Lower leg skin (tissue), 4 donors: ENCODE data around the gene KIF14. TPM values are rescaled to one million over a fixed set of nuclear protein-coding genes. Genes with fewer than 3 reads are reported as not detected.
A peak's percentile ranks its signal among the peaks of the same experiment; 100 is the strongest.

ENCODE experiments used
- DNase-seq, 2 donors: peaks; one replicate each; pipeline ENCODE4 v3.0.0-alpha.2; 2019; ENCODE audit warnings: low spot score in 2 of 2
- H3K4me3 ChIP-seq: fragments of 200-600 bp; sonication (generic); 2 replicates; pipeline ENCODE4 v1.5.1; 2017; ENCODE audit warnings: mild to moderate bottlenecking, low read depth; ENCODE audit not compliant: poor library complexity, severe bottlenecking
- CTCF ChIP-seq, 3 donors: fragments of 450-650 bp; IDR thresholded peaks; one replicate each; pipeline ENCODE4 v1.5.1; 2016; ENCODE audit warnings: antibody characterized with exemption in 3 of 3, mild to moderate bottlenecking in 3 of 3, moderate library complexity in 2 of 3
- POLR2A ChIP-seq, 2 donors: fragments of 450-650 bp; IDR thresholded peaks; one replicate each; pipeline ENCODE4 v1.6.1; 2016 to 2017; ENCODE audit warnings: antibody characterized with exemption in 2 of 2, mild to moderate bottlenecking in 1 of 2, moderate library complexity in 1 of 2
- WGBS, 2 donors: methylation state at CpG; one replicate each; pipeline ENCODE4 v1.1.5; 2018; 5-methylcytosine and 5-hydroxymethylcytosine counted together
- intact Hi-C: fragments of 100-400 bp; cut with DNase I; formaldehyde crosslinking; loops from one replicate; pipeline ENCODE4 v1.15.0; 2023; ENCODE audit warnings: low total_unique reads
- total RNA-seq, 4 donors: library from RNA; depleted of rRNA; stranded (reverse); fragments of >200 nt; gene quantifications; one replicate each; pipeline ENCODE4 v1.1.0, GENCODE V29; 2016

The KIF14 gene
- total RNA-seq, 4 donors from 2014 or later = 0.37 to 1.1 (median 0.61) TPM

- DNase-seq = peak in 1 of 2 donors; percentile 10
- TF ChIP-seq CTCF (IDR thresholded peaks at IDR 0.05) (no peak), POLR2A (IDR thresholded peaks at IDR 0.05) (no peak)
- intact Hi-C loops = no loop called here
- 78 to 93% methylated on average over 2 of the region's 2 CpGs for WGBS, 2 donors
- no peak overlapping the region for H3K4me3 ChIP-seq
Observed at GRCh38 chr1:200524092-200524491, 96.5 kb downstream of the KIF14 start.

- intact Hi-C loops = no loop called here
- no peak for DNase-seq
- TF ChIP-seq CTCF (IDR thresholded peaks at IDR 0.05) (no peak), POLR2A (IDR thresholded peaks at IDR 0.05) (no peak)
- 89 to 96% methylated on average over 8 of the region's 8 CpGs for WGBS, 2 donors
- H3K4me3 ChIP-seq = no peak overlapping the region
Observed at GRCh38 chr1:200520735-200521134, 99.8 kb downstream of the KIF14 start.

- no peak for DNase-seq
- intact Hi-C loops = no loop called here
- 46 to 55% methylated on average over 1 of the region's 1 CpG for WGBS, 2 donors
- TF ChIP-seq POLR2A (IDR thresholded peaks at IDR 0.05) = no peak
- TF ChIP-seq CTCF (IDR thresholded peaks at IDR 0.05) = no peak
- no peak overlapping the region for H3K4me3 ChIP-seq
Observed at GRCh38 chr1:200518524-200518923, 102.0 kb downstream of the KIF14 start.

- no peak overlapping the region for H3K4me3 ChIP-seq
- no peak for TF ChIP-seq CTCF (IDR thresholded peaks at IDR 0.05)
- no peak for TF ChIP-seq POLR2A (IDR thresholded peaks at IDR 0.05)
- 38 to 65% methylated on average over 3 of the region's 3 CpGs for WGBS, 2 donors
- intact Hi-C loops = no loop called here
- no peak for DNase-seq
Observed at GRCh38 chr1:200512191-200512590, 108.4 kb downstream of the KIF14 start.

GRCh38 chr1:200510228-200510623 is 110.3 kb downstream of the KIF14 start:
- WGBS, 2 donors = 20 to 22% methylated on average over 4 of the region's 4 CpGs
- no peak for TF ChIP-seq POLR2A (IDR thresholded peaks at IDR 0.05)
- TF ChIP-seq CTCF (IDR thresholded peaks at IDR 0.05) = peak in 1 of 3 donors; percentile 22
- no peak overlapping the region for H3K4me3 ChIP-seq
- peak in 1 of 2 donors; percentile 60 for DNase-seq
- intact Hi-C loops = no loop called here

- TF ChIP-seq POLR2A (IDR thresholded peaks at IDR 0.05) (no peak), CTCF (IDR thresholded peaks at IDR 0.05) (no peak)
- WGBS, 2 donors = 52 to 58% methylated on average over 12 of the region's 12 CpGs
- intact Hi-C loops = no loop called here
- no peak for DNase-seq
- no peak overlapping the region for H3K4me3 ChIP-seq
Observed at GRCh38 chr1:200506471-200506870, 114.1 kb downstream of the KIF14 start.
